GM12874 (cell line): Measurements from ENCODE around the gene LCN12.

Source experiments
- TF ChIP-seq, protein P1 (sequence below): IDR thresholded peaks from 2 replicates; pipeline ENCODE4 v1.5.1; 2011; ENCODE audit warnings: low read depth, mild to moderate bottlenecking, control low read depth, low read length, moderate library complexity; ENCODE audit not compliant: insufficient read depth

The LCN12 gene

DNA sequence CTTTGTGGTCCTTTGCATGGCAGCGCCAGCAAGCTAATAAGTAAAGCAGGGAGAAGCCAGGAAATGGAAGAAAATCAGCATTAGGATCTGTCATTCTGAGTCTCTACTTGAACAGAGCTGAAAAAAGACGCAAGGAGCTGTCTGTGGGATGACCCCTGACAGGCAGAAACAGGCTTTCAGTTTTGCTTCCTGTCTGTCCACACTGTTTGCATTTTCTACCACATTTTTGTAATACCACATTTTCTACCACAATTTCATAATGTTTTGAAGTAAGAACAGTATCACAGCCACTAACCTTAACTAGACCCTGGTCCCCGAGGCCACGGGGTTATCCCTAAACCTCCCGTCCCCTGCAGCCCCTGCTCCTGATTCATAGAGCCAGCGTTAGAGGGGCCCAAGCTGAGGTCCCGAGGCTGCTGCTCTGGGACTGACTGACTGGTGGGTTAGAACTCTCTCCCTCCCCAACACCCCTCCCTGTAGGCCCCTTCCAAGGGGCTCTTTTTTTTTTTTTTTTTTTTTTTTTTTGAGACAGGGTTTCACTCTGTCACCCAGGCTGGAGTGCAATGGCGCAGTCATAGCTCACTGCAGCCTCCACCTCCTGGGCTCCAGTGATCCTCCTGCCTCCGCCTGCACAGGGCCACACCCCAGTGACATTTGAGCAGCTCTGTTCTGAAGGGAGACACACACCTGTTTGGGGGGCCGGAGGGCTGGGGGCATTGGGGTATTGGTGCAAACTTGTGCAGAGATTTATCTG is 48.3 kb downstream of the LCN12 start:
- TF ChIP-seq, protein P1, sequence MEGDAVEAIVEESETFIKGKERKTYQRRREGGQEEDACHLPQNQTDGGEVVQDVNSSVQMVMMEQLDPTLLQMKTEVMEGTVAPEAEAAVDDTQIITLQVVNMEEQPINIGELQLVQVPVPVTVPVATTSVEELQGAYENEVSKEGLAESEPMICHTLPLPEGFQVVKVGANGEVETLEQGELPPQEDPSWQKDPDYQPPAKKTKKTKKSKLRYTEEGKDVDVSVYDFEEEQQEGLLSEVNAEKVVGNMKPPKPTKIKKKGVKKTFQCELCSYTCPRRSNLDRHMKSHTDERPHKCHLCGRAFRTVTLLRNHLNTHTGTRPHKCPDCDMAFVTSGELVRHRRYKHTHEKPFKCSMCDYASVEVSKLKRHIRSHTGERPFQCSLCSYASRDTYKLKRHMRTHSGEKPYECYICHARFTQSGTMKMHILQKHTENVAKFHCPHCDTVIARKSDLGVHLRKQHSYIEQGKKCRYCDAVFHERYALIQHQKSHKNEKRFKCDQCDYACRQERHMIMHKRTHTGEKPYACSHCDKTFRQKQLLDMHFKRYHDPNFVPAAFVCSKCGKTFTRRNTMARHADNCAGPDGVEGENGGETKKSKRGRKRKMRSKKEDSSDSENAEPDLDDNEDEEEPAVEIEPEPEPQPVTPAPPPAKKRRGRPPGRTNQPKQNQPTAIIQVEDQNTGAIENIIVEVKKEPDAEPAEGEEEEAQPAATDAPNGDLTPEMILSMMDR, result no peak

DNA sequence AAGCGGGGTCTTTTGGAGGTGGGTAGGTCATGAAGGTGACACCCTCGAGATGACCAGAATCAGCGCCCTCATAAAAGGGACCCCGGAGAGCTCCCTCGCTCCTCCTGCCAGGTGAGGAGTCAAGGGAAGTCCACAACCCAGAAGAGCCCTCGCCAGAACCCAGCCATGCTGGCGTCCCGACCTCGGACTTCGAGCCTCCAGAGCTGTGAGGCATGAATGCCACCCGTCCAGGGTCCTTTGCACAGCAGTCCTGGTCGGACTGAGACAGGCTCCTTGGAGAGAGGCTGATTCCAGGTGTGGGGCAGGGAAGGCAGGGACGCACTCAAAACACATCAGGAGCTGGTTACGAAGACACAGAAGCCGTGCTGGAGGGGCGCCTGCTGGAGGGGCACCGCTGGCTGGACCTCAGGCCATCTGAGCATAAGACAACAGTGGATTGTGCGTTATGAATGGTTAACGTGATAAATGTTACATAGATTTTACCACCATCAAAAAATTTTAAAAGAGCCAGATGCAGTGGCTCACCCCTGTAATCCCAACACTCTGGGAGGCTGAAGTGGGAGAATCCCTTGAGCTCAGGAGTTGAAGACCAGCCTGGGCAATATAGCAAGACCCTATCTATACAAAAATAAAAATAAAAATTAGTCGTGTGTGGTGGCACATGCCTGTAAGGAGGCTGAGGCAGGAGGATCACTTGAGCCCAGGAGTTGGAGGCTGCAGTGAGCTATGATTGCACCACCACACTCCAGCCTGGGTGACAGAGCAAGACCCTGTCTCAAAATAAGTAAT is 50.0 kb downstream of the LCN12 start:
- TF ChIP-seq, protein P1, result no peak

DNA sequence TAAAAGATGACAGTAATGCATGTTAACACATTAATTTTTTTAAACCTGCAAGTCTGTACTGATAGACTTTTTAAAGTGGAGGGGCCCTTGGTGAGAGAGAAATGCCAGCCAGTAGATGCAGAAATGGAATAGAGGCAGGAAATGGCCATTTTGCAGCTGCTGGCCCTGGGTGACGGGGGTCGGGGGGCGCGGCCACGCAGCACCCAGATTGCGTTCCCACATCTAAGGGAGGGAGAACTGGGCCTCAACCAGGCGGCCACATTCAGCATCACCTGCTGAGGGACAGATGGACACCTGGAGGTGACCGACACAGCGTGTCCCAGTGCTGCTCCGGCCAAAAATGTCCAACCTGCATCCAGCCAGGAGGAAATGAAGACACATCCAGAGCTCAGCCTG is 50.6 kb downstream of the LCN12 start:
- TF ChIP-seq, protein P1, result no peak

DNA sequence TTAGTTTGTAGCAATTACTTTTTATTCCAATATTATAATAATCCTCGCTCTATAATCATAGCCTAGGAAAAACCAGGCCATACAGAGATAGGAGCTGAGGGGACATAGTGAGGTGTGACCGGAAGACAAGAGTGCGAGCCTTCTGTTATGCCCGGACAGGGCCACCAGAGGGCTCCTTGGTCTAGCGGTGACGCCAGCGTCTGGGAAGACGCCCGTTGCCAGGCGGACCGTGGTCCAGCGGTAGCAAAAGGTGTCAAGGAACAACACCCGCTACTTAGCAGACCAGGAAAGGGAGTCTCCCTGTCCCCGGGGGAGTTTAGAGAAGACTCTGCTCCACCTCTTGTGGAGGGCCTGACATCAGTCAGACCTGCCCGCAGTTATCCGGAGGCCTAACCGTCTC is 52.2 kb downstream of the LCN12 start:
- TF ChIP-seq, protein P1, result peak; percentile 34
